ENCODE results near the gene FXYD7.

DNA sequence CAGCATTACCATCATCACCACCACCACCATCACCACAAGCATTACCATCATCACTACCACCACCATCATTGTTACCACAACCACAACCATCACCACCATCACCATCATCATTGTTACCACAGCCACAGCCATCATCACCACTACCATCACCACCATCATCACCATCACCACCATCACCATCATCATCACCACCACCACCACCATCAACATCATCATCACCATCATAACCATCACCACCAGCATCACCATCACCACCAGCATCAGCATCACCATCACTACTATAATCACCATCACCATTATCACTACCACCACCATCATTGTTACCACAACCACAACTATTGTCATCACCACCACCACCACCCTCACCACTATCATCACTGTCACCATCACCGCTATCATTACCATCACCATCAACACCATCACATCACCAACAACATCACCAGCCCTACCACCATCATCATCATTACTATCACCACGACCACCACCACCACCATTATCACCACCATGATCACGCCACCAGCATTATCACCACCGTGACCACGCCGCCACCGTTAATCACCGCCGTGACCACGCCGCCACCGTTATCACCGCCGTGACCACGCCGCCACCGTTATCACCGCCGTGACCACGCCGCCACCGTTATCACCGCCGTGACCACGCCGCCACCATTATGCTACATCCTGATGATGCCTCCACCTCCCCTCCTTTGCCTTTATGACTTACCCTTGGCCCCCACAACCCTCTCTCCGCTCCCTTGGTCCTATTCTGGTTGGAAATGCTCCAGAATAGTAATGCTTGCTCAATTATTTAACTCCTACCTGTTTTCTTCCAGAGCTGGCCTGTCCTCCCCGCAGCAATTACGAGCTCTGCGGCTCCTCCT, 37.4 kb upstream of the FXYD7 start:
- TF ChIP-seq, protein P1, sequence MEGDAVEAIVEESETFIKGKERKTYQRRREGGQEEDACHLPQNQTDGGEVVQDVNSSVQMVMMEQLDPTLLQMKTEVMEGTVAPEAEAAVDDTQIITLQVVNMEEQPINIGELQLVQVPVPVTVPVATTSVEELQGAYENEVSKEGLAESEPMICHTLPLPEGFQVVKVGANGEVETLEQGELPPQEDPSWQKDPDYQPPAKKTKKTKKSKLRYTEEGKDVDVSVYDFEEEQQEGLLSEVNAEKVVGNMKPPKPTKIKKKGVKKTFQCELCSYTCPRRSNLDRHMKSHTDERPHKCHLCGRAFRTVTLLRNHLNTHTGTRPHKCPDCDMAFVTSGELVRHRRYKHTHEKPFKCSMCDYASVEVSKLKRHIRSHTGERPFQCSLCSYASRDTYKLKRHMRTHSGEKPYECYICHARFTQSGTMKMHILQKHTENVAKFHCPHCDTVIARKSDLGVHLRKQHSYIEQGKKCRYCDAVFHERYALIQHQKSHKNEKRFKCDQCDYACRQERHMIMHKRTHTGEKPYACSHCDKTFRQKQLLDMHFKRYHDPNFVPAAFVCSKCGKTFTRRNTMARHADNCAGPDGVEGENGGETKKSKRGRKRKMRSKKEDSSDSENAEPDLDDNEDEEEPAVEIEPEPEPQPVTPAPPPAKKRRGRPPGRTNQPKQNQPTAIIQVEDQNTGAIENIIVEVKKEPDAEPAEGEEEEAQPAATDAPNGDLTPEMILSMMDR (conservative IDR thresholded peaks at IDR 0.05 in 1 of 2, IDR thresholded peaks at IDR 0.05 in 1 of 2; ENCODE audit: low read depth in 1 of 2, low read length in 2 of 2), result no peak
- no peak for TF ChIP-seq EZH2 (IDR thresholded peaks at IDR 0.05; ENCODE audit: low read length, missing control alignments)

All from fibroblast of lung (primary cell).